Measurements from ENCODE around the gene MYMK.

The MYMK gene

GRCh38 chr9:133475292-133476012 lies 49.3 kb downstream of the MYMK start:
- no peak overlapping the region for H3K4me3 ChIP-seq (ENCODE audit: low read length)
- no peak for DNase-seq (ENCODE audit: low read depth, low spot score)

GRCh38 chr9:133474853-133475252 lies 49.9 kb downstream of the MYMK start:
- DNase-seq (ENCODE audit: low read depth, low spot score): no peak
- H3K4me3 ChIP-seq (ENCODE audit: low read length): no peak overlapping the region

DNA sequence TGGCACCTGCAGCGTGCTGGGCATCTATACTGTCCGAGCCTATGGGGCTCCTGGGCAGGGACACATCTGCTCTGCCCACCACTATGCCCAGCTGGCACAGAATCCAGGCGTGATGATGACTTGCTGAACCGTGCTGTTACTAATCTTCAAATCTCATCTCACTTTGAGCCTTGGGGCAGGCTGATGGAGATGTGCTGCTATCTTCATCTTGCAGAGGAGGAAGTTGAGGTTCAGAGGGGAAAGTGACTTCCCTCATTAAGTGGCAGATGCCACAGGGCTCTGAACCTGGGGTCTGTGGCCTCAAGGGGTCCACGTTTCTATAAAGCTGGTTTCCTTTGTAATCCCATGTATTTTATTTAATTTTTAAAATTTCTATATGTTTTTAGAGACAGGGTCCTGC lies 50.5 kb downstream of the MYMK start:
- no peak overlapping the region for H3K4me3 ChIP-seq (ENCODE audit: low read length)

DNA sequence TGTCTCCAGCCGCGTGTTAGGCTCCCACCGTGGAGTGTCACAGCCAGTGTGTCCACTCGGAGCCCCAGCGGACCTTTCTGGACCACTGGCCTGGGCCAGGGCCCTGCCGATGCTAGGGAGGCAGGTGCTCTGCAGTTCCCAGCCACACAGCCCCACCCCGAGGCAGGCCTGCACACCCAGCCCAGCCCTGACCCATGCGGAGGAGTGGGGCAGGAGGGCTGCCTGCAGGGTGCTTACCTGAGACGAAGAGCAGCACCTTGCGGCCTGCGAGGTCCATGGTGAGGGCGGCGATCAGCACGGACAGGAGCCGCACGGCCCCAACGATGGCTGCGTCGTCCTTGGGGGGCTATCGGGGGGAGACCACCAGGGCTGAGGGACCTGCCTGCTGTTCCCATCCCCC lies 51.0 kb downstream of the MYMK start:
- H3K4me3 ChIP-seq (ENCODE audit: low read length): no peak overlapping the region
- DNase-seq (ENCODE audit: low read depth, low spot score): no peak

More for the DNA sequence above, 50.5 kb downstream of the MYMK start:
- peak; percentile 94 for DNase-seq (ENCODE audit: low read depth, low spot score)

DNA sequence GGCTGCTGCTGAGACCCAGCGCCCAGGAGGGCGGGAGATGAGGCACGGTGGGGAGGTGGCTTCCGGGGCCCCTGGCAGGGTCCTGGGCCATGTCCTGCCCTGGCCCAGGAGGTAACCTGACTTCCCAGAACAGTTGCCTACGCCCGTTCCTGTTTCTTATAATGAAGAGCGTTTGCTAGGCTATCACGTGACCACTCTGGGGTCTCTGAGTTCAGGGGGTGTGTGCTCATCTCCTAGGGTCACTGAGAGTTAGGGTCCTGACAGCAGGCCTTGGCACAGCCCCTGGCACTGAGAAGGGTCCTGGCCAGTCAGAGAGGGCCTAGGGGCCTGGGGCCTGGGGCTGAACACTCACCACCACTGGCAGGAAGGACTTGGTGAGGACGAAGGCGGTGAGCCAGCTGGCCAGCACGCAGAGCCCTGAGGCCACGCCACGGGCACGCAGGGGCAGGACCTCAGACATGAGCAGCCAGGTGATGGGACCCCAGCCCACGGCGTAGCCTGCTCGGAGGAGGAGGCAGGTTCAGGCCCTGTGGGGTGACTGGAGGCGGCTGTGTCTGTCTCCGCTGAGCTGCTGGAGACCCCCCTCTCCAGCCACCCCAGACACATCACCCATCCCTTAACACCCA lies 51.9 kb downstream of the MYMK start:
- no peak for DNase-seq (ENCODE audit: low read depth, low spot score)
- H3K4me3 ChIP-seq (ENCODE audit: low read length): no peak overlapping the region

DNA sequence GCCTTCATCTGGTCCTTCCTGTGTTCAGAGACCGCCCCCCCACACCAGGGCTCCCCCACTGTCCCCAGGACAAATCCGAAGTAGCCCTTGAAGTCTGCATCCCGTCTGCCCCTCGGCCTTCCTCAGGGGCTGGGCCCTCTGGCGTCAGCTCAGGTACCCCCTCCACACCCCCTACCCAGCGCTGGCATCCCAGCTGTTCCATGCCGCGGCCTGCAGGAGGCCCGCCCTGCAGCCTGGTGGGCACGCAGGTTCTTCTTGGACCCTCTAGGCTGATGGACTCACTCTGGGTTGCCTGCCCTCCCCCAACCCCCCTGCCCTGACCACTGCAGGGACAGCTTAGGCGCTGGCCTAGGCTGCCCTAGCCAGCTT lies 52.5 kb downstream of the MYMK start:
- DNase-seq (ENCODE audit: low read depth, low spot score): no peak
- H3K4me3 ChIP-seq (ENCODE audit: low read length): no peak overlapping the region

DNA sequence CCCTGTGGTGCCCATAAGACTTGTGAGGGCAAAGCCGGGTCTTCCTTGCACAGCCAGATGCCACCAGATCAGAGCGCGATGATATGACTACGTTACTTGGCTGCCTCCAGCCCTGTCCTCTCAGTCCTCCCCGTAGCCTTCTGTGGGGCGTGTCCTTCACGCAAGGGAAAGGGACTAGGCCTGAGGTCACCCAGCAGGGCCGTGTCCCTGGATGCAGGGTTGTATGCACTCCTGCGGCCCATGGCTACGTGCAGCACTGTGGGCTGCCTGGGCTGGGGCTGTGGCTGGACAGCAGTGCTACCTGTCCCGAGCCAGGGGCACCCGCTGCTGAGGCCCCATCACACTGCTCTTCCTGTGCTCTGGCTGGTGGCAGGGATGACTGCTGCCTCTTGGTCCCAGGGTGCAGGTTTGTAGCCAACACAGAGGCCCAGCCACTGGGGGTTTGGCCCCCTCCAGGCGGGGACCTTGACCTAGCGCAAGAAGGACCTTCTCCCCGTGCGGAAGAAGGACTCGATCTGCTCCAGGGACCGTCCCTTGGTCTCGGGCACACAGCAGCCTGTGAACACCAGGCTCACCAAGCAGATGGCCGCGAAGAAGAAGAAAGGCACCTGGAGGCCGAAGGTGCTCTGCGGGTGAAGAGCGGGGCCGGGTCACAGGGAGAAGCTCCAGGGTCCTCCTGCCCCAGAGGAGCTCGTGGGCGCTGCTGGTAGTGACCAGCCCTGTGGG lies 53.0 kb downstream of the MYMK start:
- no peak for DNase-seq (ENCODE audit: low read depth, low spot score)
- no peak overlapping the region for H3K4me3 ChIP-seq (ENCODE audit: low read length)

- H3K4me3 ChIP-seq (ENCODE audit: low read length): no peak overlapping the region
- no peak for DNase-seq (ENCODE audit: low read depth, low spot score)
Observed at GRCh38 chr9:133470988-133471387, 53.8 kb downstream of the MYMK start.

- DNase-seq (ENCODE audit: low read depth, low spot score): no peak
- H3K4me3 ChIP-seq (ENCODE audit: low read length): no peak overlapping the region
Observed at GRCh38 chr9:133470427-133470924, 54.3 kb downstream of the MYMK start.

GRCh38 chr9:133468777-133469421 lies 55.9 kb downstream of the MYMK start:
- no peak for DNase-seq (ENCODE audit: low read depth, low spot score)
- no peak overlapping the region for H3K4me3 ChIP-seq (ENCODE audit: low read length)

- DNase-seq (ENCODE audit: low read depth, low spot score): no peak
- no peak overlapping the region for H3K4me3 ChIP-seq (ENCODE audit: low read length)
Observed at GRCh38 chr9:133468374-133468773, 56.4 kb downstream of the MYMK start.

DNA sequence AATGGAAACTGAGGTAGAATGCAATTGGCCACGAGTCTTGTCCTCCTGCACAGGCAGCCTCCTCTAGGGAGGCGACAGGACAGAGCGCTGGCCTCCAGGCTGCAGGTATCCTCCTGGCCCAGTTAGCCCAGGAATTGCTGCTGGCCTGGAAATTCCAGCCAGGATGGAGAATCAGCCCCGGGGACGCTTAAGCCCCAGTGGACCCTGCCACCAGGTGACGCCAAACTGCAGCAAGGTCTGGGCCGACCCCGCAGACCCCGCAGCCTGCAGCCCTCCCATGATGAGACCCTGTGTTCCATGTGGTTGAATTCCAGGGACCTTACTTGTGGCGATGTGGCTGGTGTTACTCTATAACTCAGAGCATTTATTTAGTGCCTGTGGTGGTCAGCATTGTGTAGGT lies 57.7 kb downstream of the MYMK start:
- no peak for DNase-seq (ENCODE audit: low read depth, low spot score)
- no peak overlapping the region for H3K4me3 ChIP-seq (ENCODE audit: low read length)

- no peak overlapping the region for H3K4me3 ChIP-seq (ENCODE audit: low read length)
- DNase-seq (ENCODE audit: low read depth, low spot score): no peak
Observed at GRCh38 chr9:133465984-133466383, 58.8 kb downstream of the MYMK start.

DNA sequence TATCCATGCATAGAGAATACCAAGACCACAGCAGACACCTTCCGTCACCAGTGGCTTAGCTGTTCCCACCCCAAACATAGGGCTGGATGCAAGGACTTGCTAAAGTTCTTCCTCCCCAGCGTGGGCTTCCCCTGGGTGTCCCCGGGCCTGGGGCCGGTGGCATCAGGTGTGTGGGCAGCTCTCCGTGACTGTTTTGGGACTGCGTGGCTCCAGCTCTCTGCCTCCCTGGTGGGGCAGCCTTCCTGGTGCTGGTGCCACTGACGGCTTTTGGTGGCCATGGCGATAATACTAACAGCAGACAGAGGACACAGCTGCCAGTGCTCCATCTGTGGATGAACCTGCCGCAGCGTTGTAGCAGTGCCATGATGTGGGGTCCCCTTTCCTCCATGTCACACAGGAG lies 60.1 kb downstream of the MYMK start:
- no peak for DNase-seq (ENCODE audit: low read depth, low spot score)
- no peak overlapping the region for H3K4me3 ChIP-seq (ENCODE audit: low read length)
